ENCODE measurements around the gene TBC1D3D.
"Not testable (repeated sequence)": the region's sequence is repeated elsewhere in the genome, so short reads cannot be mapped to it uniquely, and the experiment has no call there.

The TBC1D3D gene
- total RNA-seq, result 0 reads per million in 18 experiments

GRCh38 chr17:38003676-38004075 is at the start of gene TBC1D3D:
Gene TBC1D3D, plus strand, starts transcription at chr17:38003976. Its CDS starts 1,585 bp downstream, at chr17:38005561.
- not testable (repeated sequence) for DNase-seq

GRCh38 chr17:37988960-37989359 is 14.8 kb upstream of the TBC1D3D start, which contains the start of gene TBC1D3L:
Gene TBC1D3L, minus strand, starts transcription at chr17:37989060. Its CDS starts 1,540 bp downstream, at chr17:37987520.
- not testable (repeated sequence) for DNase-seq

Data from inflammatory macrophage (primary cell).